ENCODE data around the gene CNMD. TPM values are rescaled to one million over a fixed set of nuclear protein-coding genes. Genes with fewer than 3 reads are reported as not detected.

Gene CNMD
- total RNA-seq, 2 donors from 2014 or later = 0.78 TPM; not detected in 1

- Histone ChIP-seq H3K4me3 (no peak overlapping the region), H3K27me3 (no peaks in the 10 kb centered on the region), H3K4me1 (no peaks in the 10 kb centered on the region), H3K36me3 (replicated peaks in 1 of 2; ENCODE audit: insufficient read depth in 1 of 2, low read depth in 2 of 2) (no peaks in the 10 kb centered on the region), H3K9me3 (no peaks in the 10 kb centered on the region), H3K27ac (no peak overlapping the region)
- intact Hi-C loops (cut with DNase I) = no loop called here
- DNase-seq (peak in 1 of 4 donors; percentile 6), ATAC-seq (no peak)
- WGBS, 2 donors = 43 to 65% methylated on average over 5 of the region's 5 CpGs
- TF ChIP-seq POLR2A (IDR thresholded peaks at IDR 0.05) (no peak), CTCF (IDR thresholded peaks at IDR 0.05) (no peak)
Measured at GRCh38 chr13:52749419-52749818, 9.8 kb upstream of the CNMD start.

GRCh38 chr13:52746141-52746540 is 6.5 kb upstream of the CNMD start:
- Histone ChIP-seq H3K27ac (no peak overlapping the region), H3K4me3 (no peak overlapping the region), H3K36me3 (replicated peaks in 1 of 2; ENCODE audit: insufficient read depth in 1 of 2, low read depth in 2 of 2) (no peaks in the 10 kb centered on the region), H3K27me3 (no peaks in the 10 kb centered on the region), H3K4me1 (no peaks in the 10 kb centered on the region), H3K9me3 (no peaks in the 10 kb centered on the region)
- WGBS, 2 donors = 39% methylated on average over 3 of the region's 3 CpGs
- ATAC-seq (no peak), DNase-seq (no peak)
- TF ChIP-seq CTCF (IDR thresholded peaks at IDR 0.05) (no peak), POLR2A (IDR thresholded peaks at IDR 0.05) (no peak)
- intact Hi-C loops (cut with DNase I) = no loop called here

DNA sequence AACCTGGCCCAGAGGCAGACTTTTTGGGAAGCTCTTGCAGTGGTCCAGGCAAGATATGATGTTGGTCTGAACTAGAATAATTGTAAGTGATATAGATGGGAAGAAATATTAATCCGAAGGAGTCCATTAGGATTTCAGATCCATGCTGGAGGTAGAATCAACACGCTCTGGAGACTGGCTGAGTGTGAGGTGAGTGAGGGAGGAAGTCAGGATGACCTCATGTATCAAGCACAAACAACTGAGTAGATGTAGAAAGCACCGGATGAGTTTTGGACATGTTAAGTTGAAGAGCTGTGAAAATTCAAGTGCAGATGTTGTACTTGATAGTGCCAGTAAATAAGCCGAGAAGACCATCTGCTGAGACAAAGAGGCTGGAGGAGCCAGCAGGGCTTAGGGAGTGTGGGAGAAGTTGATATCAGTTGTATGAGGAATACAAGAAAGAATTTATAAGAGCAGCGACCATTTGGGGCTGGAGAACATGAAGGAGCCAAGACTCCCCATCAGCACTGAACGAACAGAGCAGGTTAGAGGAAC is 5.3 kb upstream of the CNMD start:
- Histone ChIP-seq H3K4me3 (no peak overlapping the region), H3K36me3 (replicated peaks in 1 of 2; ENCODE audit: insufficient read depth in 1 of 2, low read depth in 2 of 2) (no peaks in the 10 kb centered on the region), H3K27ac (no peak overlapping the region), H3K27me3 (peaks cover 0 to 1% of the 10 kb centered on the region in 2 donors), H3K4me1 (no peaks in the 10 kb centered on the region), H3K9me3 (no peaks in the 10 kb centered on the region)
- no peak for DNase-seq
- TF ChIP-seq CTCF (IDR thresholded peaks at IDR 0.05) = no peak
- no peak for TF ChIP-seq POLR2A (IDR thresholded peaks at IDR 0.05)
- ATAC-seq = peak; percentile 18
- intact Hi-C loops (cut with DNase I) = no loop called here
- 62% methylated on average over 6 of the region's 6 CpGs for WGBS, 2 donors

GRCh38 chr13:52743988-52744387 is 4.4 kb upstream of the CNMD start:
- H3K27me3 ChIP-seq = peaks cover 0 to 10% of the 10 kb centered on the region in 2 donors
- no peak for ATAC-seq
- intact Hi-C loops (cut with DNase I) = no loop called here
- no peak for DNase-seq
- no peak overlapping the region for H3K4me3 ChIP-seq
- 83 to 85% methylated on average over 3 of the region's 3 CpGs for WGBS, 2 donors
- peaks cover 5% of the 10 kb centered on the region for H3K4me1 ChIP-seq
- H3K27ac ChIP-seq = no peak overlapping the region
- H3K9me3 ChIP-seq = no peaks in the 10 kb centered on the region
- TF ChIP-seq POLR2A (IDR thresholded peaks at IDR 0.05) = no peak
- no peak for TF ChIP-seq CTCF (IDR thresholded peaks at IDR 0.05)
- no peaks in the 10 kb centered on the region for H3K36me3 ChIP-seq (replicated peaks in 1 of 2; ENCODE audit: insufficient read depth in 1 of 2, low read depth in 2 of 2)

DNA sequence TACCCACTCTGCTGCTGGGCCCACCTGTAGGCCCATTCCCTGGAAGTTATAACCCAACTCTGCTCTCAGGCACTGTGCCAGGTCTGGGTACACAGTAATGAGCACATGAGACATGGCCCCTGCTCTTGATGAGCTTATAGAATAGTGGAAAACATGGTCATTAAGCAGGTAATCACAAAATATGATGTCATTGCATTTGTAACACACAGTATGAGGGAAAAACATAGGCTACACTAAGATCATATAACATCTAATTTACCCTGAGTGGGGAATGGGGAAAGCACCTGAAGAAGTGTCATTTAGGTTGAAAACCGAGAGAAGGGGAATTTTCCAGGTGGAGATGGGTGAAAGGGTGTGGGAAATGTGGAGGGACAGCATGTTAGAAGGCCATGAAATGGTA is 3.9 kb upstream of the CNMD start:
- no peak overlapping the region for H3K4me3 ChIP-seq
- H3K9me3 ChIP-seq = no peaks in the 10 kb centered on the region
- DNase-seq = no peak
- intact Hi-C loops (cut with DNase I) = no loop called here
- H3K4me1 ChIP-seq = peaks cover 9% of the 10 kb centered on the region
- H3K27ac ChIP-seq = no peak overlapping the region
- no peak for ATAC-seq
- H3K27me3 ChIP-seq = peaks cover 0 to 15% of the 10 kb centered on the region in 2 donors
- TF ChIP-seq CTCF (IDR thresholded peaks at IDR 0.05) (no peak), POLR2A (IDR thresholded peaks at IDR 0.05) (no peak)
- 49 to 52% methylated on average over 1 of the region's 1 CpG for WGBS, 2 donors
- no peaks in the 10 kb centered on the region for H3K36me3 ChIP-seq (replicated peaks in 1 of 2; ENCODE audit: insufficient read depth in 1 of 2, low read depth in 2 of 2)
